Measurements from ENCODE around the gene ASPRV1.

ASPRV1 gene

GRCh38 chr2:69995511-69995910 is 34.1 kb upstream of the ASPRV1 start:
- Histone ChIP-seq H3K27me3 (ENCODE audit: low read depth) (no peaks in the 10 kb centered on the region), H3K4me3 (no peak overlapping the region), H3K4me1 (no peaks in the 10 kb centered on the region), H3K9me3 (no peaks in the 10 kb centered on the region), H3K36me3 (replicated peaks) (no peaks in the 10 kb centered on the region)
- no peak for DNase-seq (ENCODE audit: low spot score in 2 of 2)
- in situ Hi-C loops (cut with MboI; ENCODE audit: low sequenced_read_pairs): no loop called here

GRCh38 chr2:69994166-69994565 is 32.7 kb upstream of the ASPRV1 start:
- Histone ChIP-seq H3K4me1 (no peaks in the 10 kb centered on the region), H3K36me3 (replicated peaks) (no peaks in the 10 kb centered on the region), H3K4me3 (no peak overlapping the region), H3K9me3 (no peaks in the 10 kb centered on the region), H3K27me3 (ENCODE audit: low read depth) (no peaks in the 10 kb centered on the region)
- in situ Hi-C loops (cut with MboI; ENCODE audit: low sequenced_read_pairs): no loop called here
- no peak for DNase-seq (ENCODE audit: low spot score in 2 of 2)

- H3K9me3 ChIP-seq: no peaks in the 10 kb centered on the region
- H3K27me3 ChIP-seq (ENCODE audit: low read depth): no peaks in the 10 kb centered on the region
- no peak for DNase-seq (ENCODE audit: low spot score in 2 of 2)
- H3K4me1 ChIP-seq: no peaks in the 10 kb centered on the region
- in situ Hi-C loops (cut with MboI; ENCODE audit: low sequenced_read_pairs): no loop called here
- no peak overlapping the region for H3K4me3 ChIP-seq
- H3K36me3 ChIP-seq (replicated peaks): no peaks in the 10 kb centered on the region
Measured at GRCh38 chr2:69993708-69994107, 32.3 kb upstream of the ASPRV1 start.

- H3K4me3 ChIP-seq: no peak overlapping the region
- H3K4me1 ChIP-seq: no peaks in the 10 kb centered on the region
- in situ Hi-C loops (cut with MboI; ENCODE audit: low sequenced_read_pairs): no loop called here
- DNase-seq (ENCODE audit: low spot score in 2 of 2): no peak
- no peaks in the 10 kb centered on the region for H3K36me3 ChIP-seq (replicated peaks)
- H3K27me3 ChIP-seq (ENCODE audit: low read depth): no peaks in the 10 kb centered on the region
- H3K9me3 ChIP-seq: no peaks in the 10 kb centered on the region
Measured at GRCh38 chr2:69993048-69993565, 31.7 kb upstream of the ASPRV1 start.

- in situ Hi-C loops (cut with MboI; ENCODE audit: low sequenced_read_pairs): no loop called here
- no peaks in the 10 kb centered on the region for H3K4me1 ChIP-seq
- H3K36me3 ChIP-seq (replicated peaks): no peaks in the 10 kb centered on the region
- no peaks in the 10 kb centered on the region for H3K9me3 ChIP-seq
- no peaks in the 10 kb centered on the region for H3K27me3 ChIP-seq (ENCODE audit: low read depth)
- DNase-seq (ENCODE audit: low spot score in 2 of 2): no peak
- H3K4me3 ChIP-seq: no peak overlapping the region
Measured at GRCh38 chr2:69992310-69993047, 31.0 kb upstream of the ASPRV1 start.

GRCh38 chr2:69989441-69990105 is 28.1 kb upstream of the ASPRV1 start:
- Histone ChIP-seq H3K4me3 (no peak overlapping the region), H3K27me3 (ENCODE audit: low read depth) (no peaks in the 10 kb centered on the region), H3K36me3 (replicated peaks) (no peaks in the 10 kb centered on the region), H3K4me1 (no peaks in the 10 kb centered on the region), H3K9me3 (no peaks in the 10 kb centered on the region)
- in situ Hi-C loops (cut with MboI; ENCODE audit: low sequenced_read_pairs): no loop called here
- DNase-seq (ENCODE audit: low spot score in 2 of 2): no peak

GRCh38 chr2:69989009-69989408 is 27.6 kb upstream of the ASPRV1 start:
- H3K9me3 ChIP-seq: no peaks in the 10 kb centered on the region
- no peaks in the 10 kb centered on the region for H3K27me3 ChIP-seq (ENCODE audit: low read depth)
- H3K36me3 ChIP-seq (replicated peaks): no peaks in the 10 kb centered on the region
- in situ Hi-C loops (cut with MboI; ENCODE audit: low sequenced_read_pairs): no loop called here
- no peaks in the 10 kb centered on the region for H3K4me1 ChIP-seq
- no peak for DNase-seq (ENCODE audit: low spot score in 2 of 2)
- H3K4me3 ChIP-seq: no peak overlapping the region

GRCh38 chr2:69988086-69988635 is 26.7 kb upstream of the ASPRV1 start:
- no peak overlapping the region for H3K4me3 ChIP-seq
- H3K36me3 ChIP-seq (replicated peaks): no peaks in the 10 kb centered on the region
- H3K4me1 ChIP-seq: no peaks in the 10 kb centered on the region
- no peaks in the 10 kb centered on the region for H3K9me3 ChIP-seq
- in situ Hi-C loops (cut with MboI; ENCODE audit: low sequenced_read_pairs): no loop called here
- H3K27me3 ChIP-seq (ENCODE audit: low read depth): no peaks in the 10 kb centered on the region
- DNase-seq (ENCODE audit: low spot score in 2 of 2): no peak

GRCh38 chr2:69986691-69987090 is 25.3 kb upstream of the ASPRV1 start:
- Histone ChIP-seq H3K36me3 (replicated peaks) (no peaks in the 10 kb centered on the region), H3K4me3 (no peak overlapping the region), H3K27me3 (ENCODE audit: low read depth) (no peaks in the 10 kb centered on the region), H3K4me1 (no peaks in the 10 kb centered on the region), H3K9me3 (no peaks in the 10 kb centered on the region)
- in situ Hi-C loops (cut with MboI; ENCODE audit: low sequenced_read_pairs): no loop called here
- no peak for DNase-seq (ENCODE audit: low spot score in 2 of 2)

GRCh38 chr2:69985688-69986087 is 24.3 kb upstream of the ASPRV1 start:
- DNase-seq (ENCODE audit: low spot score in 2 of 2): no peak
- Histone ChIP-seq H3K4me3 (no peak overlapping the region), H3K9me3 (no peaks in the 10 kb centered on the region), H3K36me3 (replicated peaks) (no peaks in the 10 kb centered on the region), H3K4me1 (no peaks in the 10 kb centered on the region), H3K27me3 (ENCODE audit: low read depth) (no peaks in the 10 kb centered on the region)
- in situ Hi-C loops (cut with MboI; ENCODE audit: low sequenced_read_pairs): no loop called here

GRCh38 chr2:69985216-69985615 is 23.8 kb upstream of the ASPRV1 start:
- Histone ChIP-seq H3K36me3 (replicated peaks) (no peaks in the 10 kb centered on the region), H3K4me3 (no peak overlapping the region), H3K4me1 (no peaks in the 10 kb centered on the region), H3K9me3 (no peaks in the 10 kb centered on the region), H3K27me3 (ENCODE audit: low read depth) (no peaks in the 10 kb centered on the region)
- in situ Hi-C loops (cut with MboI; ENCODE audit: low sequenced_read_pairs): no loop called here
- no peak for DNase-seq (ENCODE audit: low spot score in 2 of 2)

- in situ Hi-C loops (cut with MboI; ENCODE audit: low sequenced_read_pairs): no loop called here
- Histone ChIP-seq H3K27me3 (ENCODE audit: low read depth) (no peaks in the 10 kb centered on the region), H3K4me3 (no peak overlapping the region), H3K4me1 (no peaks in the 10 kb centered on the region), H3K36me3 (replicated peaks) (no peaks in the 10 kb centered on the region), H3K9me3 (no peaks in the 10 kb centered on the region)
- no peak for DNase-seq (ENCODE audit: low spot score in 2 of 2)
Measured at GRCh38 chr2:69983392-69983966, 22.0 kb upstream of the ASPRV1 start.

GRCh38 chr2:69979902-69980807 is 18.7 kb upstream of the ASPRV1 start:
- H3K4me3 ChIP-seq: no peak overlapping the region
- no peaks in the 10 kb centered on the region for H3K27me3 ChIP-seq (ENCODE audit: low read depth)
- H3K36me3 ChIP-seq (replicated peaks): no peaks in the 10 kb centered on the region
- H3K4me1 ChIP-seq: no peaks in the 10 kb centered on the region
- in situ Hi-C loops (cut with MboI; ENCODE audit: low sequenced_read_pairs): no loop called here
- no peaks in the 10 kb centered on the region for H3K9me3 ChIP-seq
- no peak for DNase-seq (ENCODE audit: low spot score in 2 of 2)

Measured in HAP-1 (cell line).